Neutrophil (primary cell): ENCODE measurements around the gene MAGEA9B.
"Not testable (repeated sequence)": the region's sequence is repeated elsewhere in the genome, so short reads cannot be mapped to it uniquely, and the experiment has no call there.

Source experiments
- H3K27ac ChIP-seq: fragments of 200-600 bp; sonication (generic); 2 replicates; pipeline ENCODE4 v1.5.1; 2016; ENCODE audit warnings: mild to moderate bottlenecking, moderate library complexity
- H3K27me3 ChIP-seq: fragments of 200-600 bp; sonication (generic); 2 replicates; pipeline ENCODE4 v1.6.0; 2016; ENCODE audit warnings: mild to moderate bottlenecking
- H3K36me3 ChIP-seq: fragments of 200-600 bp; sonication (generic); 2 replicates; pipeline ENCODE4 v1.5.1; 2017
- H3K4me1 ChIP-seq, 2 experiments: fragments of 200-600 bp in 1 of 2; sonication (generic) in 1 of 2; 1 replicate in 1 of 2; 2 replicates in 1 of 2; pipeline versions ENCODE4 v1.5.1 to v1.6.1; 2013 to 2016; ENCODE audit warnings: low read depth in 1 of 2, low read length in 1 of 2, mild to moderate bottlenecking in 1 of 2, moderate library complexity in 1 of 2; ENCODE audit not compliant: control insufficient read depth in 1 of 2, insufficient read depth in 1 of 2
- H3K4me3 ChIP-seq, 2 experiments: fragments of 200-600 bp in 1 of 2; sonication (generic) in 1 of 2; 1 replicate in 1 of 2; 2 replicates in 1 of 2; pipeline ENCODE4 v1.5.1; 2013 to 2016; ENCODE audit warnings: low read depth in 1 of 2, low read length in 1 of 2, mild to moderate bottlenecking in 1 of 2, moderate library complexity in 1 of 2
- H3K9me3 ChIP-seq: fragments of 200-600 bp; sonication (generic); 2 replicates; pipeline ENCODE4 v1.5.1; 2016
- CTCF ChIP-seq: fragments of 200-600 bp; sonication (generic); IDR thresholded peaks from 2 replicates; pipeline ENCODE4 v1.5.1; 2016; ENCODE audit warnings: antibody characterized with exemption

MAGEA9B gene

GRCh38 chrX:149541521-149542047 lies 45.7 kb downstream of the MAGEA9B start:
- Histone ChIP-seq H3K9me3 (no peaks in the 10 kb centered on the region), H3K4me1 (peaks cover 10 to 15% of the 10 kb centered on the region in 2 experiments), H3K4me3 (peak overlapping the region; percentile 72 to 73), H3K27ac (peak overlapping the region; percentile 98), H3K36me3 (no peaks in the 10 kb centered on the region), H3K27me3 (no peaks in the 10 kb centered on the region)
- TF ChIP-seq CTCF: no peak

- no peaks in the 10 kb centered on the region for H3K9me3 ChIP-seq
- H3K27me3 ChIP-seq: no peaks in the 10 kb centered on the region
- peak; percentile 8 for TF ChIP-seq CTCF
- peaks cover 10 to 15% of the 10 kb centered on the region in 2 experiments for H3K4me1 ChIP-seq
- no peaks in the 10 kb centered on the region for H3K36me3 ChIP-seq
- H3K27ac ChIP-seq: peak within 1 kb of the TSS; percentile 98
- H3K4me3 ChIP-seq: peak within 1 kb of the TSS; percentile 72 to 73
Measured at GRCh38 chrX:149540621-149541520, 46.4 kb downstream of the MAGEA9B start, which contains the start of gene EOLA1. EOLA1 (plus strand) TSS chrX:149541012; CDS start chrX:149545631, 4,619 bp downstream.

DNA sequence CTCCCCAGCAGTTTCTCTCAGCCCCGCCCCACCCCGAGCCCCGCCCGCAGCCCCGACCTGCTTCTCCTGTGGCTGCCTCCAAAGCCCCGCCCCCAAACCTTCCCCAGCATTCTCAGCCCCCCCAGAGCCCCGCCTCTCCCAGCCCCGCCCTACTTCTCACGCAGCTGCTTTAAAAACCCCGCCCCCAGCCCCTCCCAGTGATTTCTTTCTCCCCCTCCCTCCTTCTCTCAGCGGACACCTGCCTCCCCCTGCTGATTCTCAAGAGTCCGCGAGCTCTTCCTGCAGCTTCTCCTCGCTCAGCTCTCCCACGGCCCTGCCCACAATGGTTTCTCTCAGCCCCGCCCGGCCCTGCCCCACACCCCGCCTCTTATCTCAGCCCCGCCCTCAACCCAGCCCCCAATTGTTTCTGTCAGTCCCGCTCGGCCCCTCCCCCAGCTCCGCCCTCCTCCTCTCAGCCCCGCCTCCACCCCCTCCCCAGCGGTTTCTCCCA lies 47.1 kb downstream of the MAGEA9B start:
- Histone ChIP-seq H3K36me3 (no peaks in the 10 kb centered on the region), H3K9me3 (no peaks in the 10 kb centered on the region), H3K4me3 (peak overlapping the region; percentile 72 to 73), H3K27ac (peak overlapping the region; percentile 98), H3K4me1 (peaks cover 10 to 15% of the 10 kb centered on the region in 2 experiments), H3K27me3 (no peaks in the 10 kb centered on the region)
- TF ChIP-seq CTCF: no peak

GRCh38 chrX:149539283-149540130 lies 47.8 kb downstream of the MAGEA9B start:
- H3K4me1 ChIP-seq: peaks cover 10 to 15% of the 10 kb centered on the region in 2 experiments
- H3K36me3 ChIP-seq: no peaks in the 10 kb centered on the region
- peak overlapping the region; percentile 98 for H3K27ac ChIP-seq
- no peaks in the 10 kb centered on the region for H3K27me3 ChIP-seq
- peak overlapping the region; percentile 68 to 72 for H3K4me3 ChIP-seq
- no peaks in the 10 kb centered on the region for H3K9me3 ChIP-seq
- peak; percentile 2 for TF ChIP-seq CTCF

DNA sequence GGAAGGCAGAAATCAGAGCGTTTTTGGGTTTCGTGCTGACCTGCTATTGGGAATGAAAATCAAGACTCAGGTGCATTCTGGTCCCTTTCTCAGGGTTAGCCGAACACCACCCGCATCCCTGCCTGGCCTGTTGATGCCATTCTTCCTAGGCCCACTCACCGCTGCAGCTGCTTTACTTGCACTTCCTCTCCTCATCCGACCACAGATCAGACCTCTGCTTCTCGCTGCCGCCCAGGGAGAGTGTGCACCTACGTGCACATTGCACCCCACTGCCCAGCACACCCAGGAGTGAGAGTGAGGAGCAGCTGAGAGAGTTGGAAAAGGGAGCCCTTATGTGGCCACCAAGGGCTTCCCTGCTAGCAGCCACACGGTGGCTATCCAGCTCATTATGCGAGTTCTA lies 49.8 kb downstream of the MAGEA9B start:
- H3K27me3 ChIP-seq, H3K9me3 ChIP-seq, H3K4me3 ChIP-seq, H3K36me3 ChIP-seq, H3K27ac ChIP-seq: not testable (repeated sequence)
- peaks cover 10 to 15% of the 10 kb centered on the region in 2 experiments for H3K4me1 ChIP-seq

DNA sequence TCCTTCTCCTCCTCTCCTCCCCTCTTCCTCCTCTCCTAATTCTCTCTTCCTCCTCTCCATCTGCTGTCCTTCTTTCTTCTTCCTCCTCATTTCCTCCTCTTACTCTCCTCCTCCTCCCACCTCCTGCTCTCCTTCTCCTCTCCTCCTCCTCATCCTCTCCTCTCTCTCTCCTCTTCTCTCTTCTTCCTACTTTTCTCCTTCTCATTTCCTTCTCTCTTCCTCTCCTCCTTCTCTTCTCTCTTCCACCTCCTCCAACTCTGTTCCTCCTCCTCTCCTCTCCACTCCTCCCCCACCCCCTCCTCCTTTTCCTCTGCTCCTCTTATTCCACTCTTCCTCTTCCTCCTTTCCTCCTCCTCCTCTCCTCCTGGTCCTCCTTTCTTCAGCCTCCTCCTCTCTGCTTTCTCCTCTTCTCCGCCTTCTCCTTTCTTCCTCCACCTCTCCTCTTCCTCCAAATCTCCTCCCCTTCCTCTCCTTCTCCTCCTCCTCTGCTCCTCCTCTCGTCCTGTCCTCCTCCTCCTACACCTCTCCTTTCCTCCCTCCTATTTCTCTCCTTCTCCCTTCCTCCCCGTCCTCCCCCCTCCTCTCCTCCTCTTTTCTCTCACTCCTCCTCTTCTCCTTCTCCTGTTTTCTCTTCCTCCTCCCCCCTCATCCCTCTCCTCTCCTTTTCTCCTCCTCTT lies 52.2 kb downstream of the MAGEA9B start:
- H3K27me3 ChIP-seq, H3K9me3 ChIP-seq, H3K36me3 ChIP-seq, H3K27ac ChIP-seq, H3K4me3 ChIP-seq: not testable (repeated sequence)
- H3K4me1 ChIP-seq: peaks cover 3 to 10% of the 10 kb centered on the region in 2 experiments

DNA sequence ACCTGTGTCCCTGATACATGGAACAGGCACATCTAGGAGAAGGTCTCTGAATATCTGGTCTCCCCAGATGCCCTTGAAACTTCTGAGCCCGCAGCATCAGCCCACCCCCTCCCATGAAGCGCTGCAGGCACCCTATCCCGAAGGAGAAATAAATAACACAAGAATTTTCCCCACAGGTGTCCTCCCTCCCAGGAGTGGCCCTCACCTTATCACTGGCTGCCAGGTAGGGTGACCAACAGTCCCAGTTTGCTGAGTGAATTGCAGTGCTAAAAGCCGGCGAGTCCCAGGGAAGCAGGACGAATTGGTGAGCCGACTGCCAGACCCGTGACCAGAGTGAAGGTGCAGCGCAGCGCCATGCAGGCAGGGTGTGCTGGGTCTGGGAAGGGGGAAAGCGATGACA lies 53.3 kb downstream of the MAGEA9B start:
- not testable (repeated sequence) for H3K36me3 ChIP-seq, H3K9me3 ChIP-seq, H3K4me3 ChIP-seq, H3K27me3 ChIP-seq, H3K4me1 ChIP-seq, H3K27ac ChIP-seq

GRCh38 chrX:149532868-149533267 lies 54.4 kb downstream of the MAGEA9B start:
- H3K36me3 ChIP-seq, H3K27me3 ChIP-seq: not testable (repeated sequence)

More at GRCh38 chrX:149532868-149533267, 54.4 kb downstream of the MAGEA9B start:
- not testable (repeated sequence) for H3K4me1 ChIP-seq, H3K27ac ChIP-seq, H3K9me3 ChIP-seq, H3K4me3 ChIP-seq
